KBM-7 (cell line): ENCODE data around the gene TBX21.
"Not testable (repeated sequence)": the region's sequence is repeated elsewhere in the genome, so short reads cannot be mapped to it uniquely, and the experiment has no call there.

Source experiments
- DNase-seq: peaks from one replicate; pipeline ENCODE4 v3.0.0-alpha.2; 2015
- in situ Hi-C: fragments of 300-500 bp; cut with MboI; formaldehyde crosslinking; loops from 2 replicates; pipeline ENCODE4 v1.14.3; 2020; ENCODE audit warnings: low sequenced_read_pairs, low pct_unique_long_range_greater_than_20kb, mixed read lengths

The TBX21 gene

GRCh38 chr17:47726796-47727703, 6.0 kb upstream of the TBX21 start:
- in situ Hi-C loops = no loop called here
- DNase-seq = no peak

GRCh38 chr17:47727704-47728036, 5.4 kb upstream of the TBX21 start:
- no peak for DNase-seq
- in situ Hi-C loops = no loop called here

- in situ Hi-C loops = no loop called here
- no peak for DNase-seq
These were observed 4.7 kb upstream of the TBX21 start for GRCh38 chr17:47728214-47728877.

GRCh38 chr17:47729476-47729875, 3.6 kb upstream of the TBX21 start:
- DNase-seq = no peak
- in situ Hi-C loops = no loop called here

GRCh38 chr17:47730681-47731080, 2.4 kb upstream of the TBX21 start:
- no peak for DNase-seq
- in situ Hi-C loops = no loop called here

GRCh38 chr17:47731396-47731795, 1.6 kb upstream of the TBX21 start:
- in situ Hi-C loops = no loop called here
- DNase-seq = no peak

- in situ Hi-C loops = no loop called here
- no peak for DNase-seq
These were observed 513 bp upstream of the TBX21 start for GRCh38 chr17:47732399-47733046.

- DNase-seq = no peak
- in situ Hi-C loops = no loop called here
These were observed 806 bp downstream of the TBX21 start for GRCh38 chr17:47733674-47734410.

GRCh38 chr17:47735139-47735464, 2.1 kb downstream of the TBX21 start:
- in situ Hi-C loops = no loop called here

GRCh38 chr17:47735536-47736011, 2.5 kb downstream of the TBX21 start:
- DNase-seq = no peak
- in situ Hi-C loops = no loop called here

More at GRCh38 chr17:47735139-47735464, 2.1 kb downstream of the TBX21 start:
- DNase-seq = no peak

- in situ Hi-C loops = no loop called here
- no peak for DNase-seq
These were observed 3.8 kb downstream of the TBX21 start for GRCh38 chr17:47736501-47737495.

- no peak for DNase-seq
- in situ Hi-C loops = no loop called here
These were observed 5.1 kb downstream of the TBX21 start for GRCh38 chr17:47738178-47738577.

- DNase-seq = no peak
- in situ Hi-C loops = no loop called here
These were observed 6.1 kb downstream of the TBX21 start for GRCh38 chr17:47739150-47739549.

GRCh38 chr17:47739945-47740344, 6.9 kb downstream of the TBX21 start:
- in situ Hi-C loops, DNase-seq: not testable (repeated sequence)

GRCh38 chr17:47741109-47741792, 8.2 kb downstream of the TBX21 start:
- DNase-seq = no peak
- in situ Hi-C loops = no loop called here

GRCh38 chr17:47741793-47742145, 8.7 kb downstream of the TBX21 start:
- no peak for DNase-seq
- in situ Hi-C loops = no loop called here

GRCh38 chr17:47742319-47743181, 9.5 kb downstream of the TBX21 start:
- DNase-seq = peak; percentile 55

More at GRCh38 chr17:47742319-47743181, 9.5 kb downstream of the TBX21 start:
- in situ Hi-C loops = no loop called here
